Endothelial cell of umbilical vein (primary cell): Measurements from ENCODE around the gene NFX1. TPM values are rescaled to one million over a fixed set of nuclear protein-coding genes. Genes with fewer than 3 reads are reported as not detected.

Experiments used
- BruUV-seq: library from RNA; stranded (reverse); fragments of 400-500 nt; replicated peaks from 2 replicates; lab custom pipeline; 2021; lab: Mats Ljungman, UMichigan
- CTCF ChIA-PET: fragments of 300-600, 350-600 bp; sonication (Branson Sonifier 250); formaldehyde crosslinking; loops from one replicate; lab custom pipeline; 2021; ENCODE audit warnings: antibody characterized with exemption, inconsistent platforms; lab: Charles Lee
- POLR2A ChIA-PET: fragments of 300-600, 350-600 bp; sonication (Branson Sonifier 250); formaldehyde crosslinking; loops from one replicate; lab custom pipeline; 2021; ENCODE audit warnings: antibody characterized with exemption, inconsistent platforms; lab: Charles Lee
- DNase-seq: peaks from one replicate; pipeline ENCODE4 v3.0.0-alpha.2; 2011; ENCODE audit warnings: low read depth, low spot score
- FAIRE-seq: peaks from 2 replicates; lab custom pipeline; 2011; peaks lifted over from hg19 to GRCh38; lab: Jason Lieb, UNC
- H2AFZ ChIP-seq: 2 replicates; pipeline ENCODE4 v1.6.0; 2012; ENCODE audit warnings: low read depth, low read length, control low read depth, inconsistent platforms
- H3K27ac ChIP-seq: 2 replicates; pipeline ENCODE4 v1.5.1; 2011; ENCODE audit warnings: low read depth, mild to moderate bottlenecking, control low read depth, low read length, moderate library complexity; ENCODE audit not compliant: insufficient read depth
- H3K27me3 ChIP-seq, 2 experiments: 2 replicates each; pipeline versions ENCODE4 v1.6.0 to v1.6.1; 2011; ENCODE audit warnings: low read length in 2 of 2, mixed read lengths in 1 of 2; ENCODE audit not compliant: control insufficient read depth in 2 of 2, insufficient read depth in 2 of 2
- H3K36me3 ChIP-seq, 2 experiments: 2 replicates in 1 of 2; 3 replicates in 1 of 2; pipeline ENCODE4 v1.5.1; 2011; ENCODE audit warnings: low read length in 2 of 2, mild to moderate bottlenecking in 1 of 2, moderate library complexity in 1 of 2; ENCODE audit not compliant: control insufficient read depth in 2 of 2, insufficient read depth in 2 of 2; ENCODE audit errors: extremely low read depth in 1 of 2
- H3K4me1 ChIP-seq: 3 replicates; pipeline ENCODE4 v1.5.1; 2011; ENCODE audit warnings: mild to moderate bottlenecking, low read length; ENCODE audit not compliant: control insufficient read depth, insufficient read depth; ENCODE audit errors: extremely low read depth
- H3K4me2 ChIP-seq: 2 replicates; pipeline ENCODE4 v1.6.1; 2011; ENCODE audit warnings: low read length, control low read depth, mixed read lengths; ENCODE audit not compliant: insufficient read depth
- H3K4me3 ChIP-seq, 3 experiments: fragments of 200-600 bp in 1 of 3; sonication (generic), shearing (Covaris generic) in 1 of 3; replicated peaks in 1 of 3; 2 replicates each; pipeline ENCODE4 v1.5.1; 2011 to 2016; ENCODE audit warnings: control low read depth in 3 of 3, low read length in 3 of 3, mild to moderate bottlenecking in 2 of 3, inconsistent platforms in 1 of 3, low read depth in 1 of 3, moderate library complexity in 1 of 3; ENCODE audit not compliant: insufficient read depth in 1 of 3
- H3K79me2 ChIP-seq: 2 replicates; pipeline ENCODE4 v1.6.0; 2012; ENCODE audit warnings: low read length, inconsistent platforms; ENCODE audit not compliant: control insufficient read depth, insufficient read depth
- H3K9ac ChIP-seq: replicated peaks from 2 replicates; pipeline ENCODE3; 2011; ENCODE audit warnings: low read length, control low read depth; ENCODE audit not compliant: insufficient read depth; ENCODE audit errors: extremely low read depth
- H3K9me1 ChIP-seq: replicated peaks from 3 replicates; pipeline ENCODE4 v1.6.0; 2011; ENCODE audit warnings: mild to moderate bottlenecking, low read length; ENCODE audit not compliant: control insufficient read depth, insufficient read depth; ENCODE audit errors: extremely low read depth
- H3K9me3 ChIP-seq: replicated peaks from 2 replicates; pipeline ENCODE4 v1.5.1; 2012; ENCODE audit warnings: low read length, inconsistent platforms; ENCODE audit not compliant: control insufficient read depth, insufficient read depth
- H4K20me1 ChIP-seq: replicated peaks from 2 replicates; pipeline ENCODE3; 2011; ENCODE audit warnings: mild to moderate bottlenecking, low read length; ENCODE audit not compliant: control insufficient read depth, insufficient read depth; ENCODE audit errors: extremely low read depth
- CTCF ChIP-seq, 2 donors: IDR thresholded peaks; 1 replicate in 1 of 2; 2 replicates in 1 of 2; pipeline ENCODE4 v1.5.1; 2011; ENCODE audit warnings: low read length in 2 of 2, mild to moderate bottlenecking in 2 of 2, moderate library complexity in 2 of 2, control low read depth in 1 of 2, inconsistent platforms in 1 of 2, low read depth in 1 of 2; ENCODE audit not compliant: insufficient read depth in 1 of 2; ENCODE audit errors: extremely low read depth in 1 of 2
- EZH2 ChIP-seq: IDR thresholded peaks from 2 replicates; pipeline ENCODE4 v1.6.1; 2012; ENCODE audit warnings: borderline replicate concordance, low read depth, mild to moderate bottlenecking, moderate library complexity, low read length, inconsistent platforms; ENCODE audit not compliant: severe bottlenecking
- FOS ChIP-seq: IDR thresholded peaks from 2 replicates; pipeline ENCODE4 v1.6.1; 2011; ENCODE audit warnings: mild to moderate bottlenecking, low read length, moderate library complexity, borderline replicate concordance; ENCODE audit not compliant: insufficient read depth
- GATA2 ChIP-seq: IDR thresholded peaks from 2 replicates; pipeline ENCODE4 v1.7.0; 2011; ENCODE audit warnings: low read depth, mild to moderate bottlenecking, moderate library complexity, mixed read lengths, low read length; ENCODE audit not compliant: insufficient read length, insufficient read depth
- JUN ChIP-seq: IDR thresholded peaks from 2 replicates; pipeline ENCODE4 v1.6.1; 2011; ENCODE audit warnings: borderline replicate concordance, low read depth; ENCODE audit not compliant: insufficient read length, insufficient read depth
- MYC ChIP-seq: IDR thresholded peaks from one replicate; pipeline ENCODE4 v1.6.1; 2011; ENCODE audit warnings: mild to moderate bottlenecking, low read depth, low read length
- POLR2A ChIP-seq: IDR thresholded peaks from 2 replicates; pipeline ENCODE4 v1.6.1; 2012; ENCODE audit warnings: low read depth, mild to moderate bottlenecking, control low read depth, low read length
- POLR2AphosphoS5 ChIP-seq: IDR thresholded peaks from 2 replicates; pipeline ENCODE4 v1.6.1; 2012; ENCODE audit warnings: low read depth, mild to moderate bottlenecking, control low read depth, low read length, moderate library complexity; ENCODE audit not compliant: insufficient read depth
- dilution Hi-C: fragments of 300-500 bp; cut with MboI; formaldehyde crosslinking; loops from one replicate; pipeline ENCODE4 v1.15.0; 2019; ENCODE audit warnings: low sequenced_read_pairs; ENCODE audit not compliant: extremely low pct_ligation_motif_present
- intact Hi-C: fragments of 100-400 bp; cut with micrococcal nuclease; formaldehyde crosslinking; loops from one replicate; pipeline ENCODE4 v1.10.0; 2022
- polyA plus RNA-seq, 4 experiments: library from polyadenylated mRNA; depleted of rRNA in 3 of 4; stranded (reverse) in 3 of 4; unstranded in 1 of 4; fragments of >200 nt; gene quantifications; 2 replicates each; pipeline versions ENCODE4 v1.2.1 to v1.2.3, GENCODE V29; 2011 to 2012; ENCODE audit warnings: missing spikeins in 1 of 4
- total RNA-seq: library from RNA; stranded (reverse); gene quantifications from 2 replicates; pipeline ENCODE4 v1.2.3, GENCODE V29; 2021
- TF ChIP-seq, protein P1 (sequence below): IDR thresholded peaks from 2 replicates; pipeline ENCODE4 v1.6.1; 2011; ENCODE audit not compliant: insufficient read depth, insufficient read length

NFX1 gene
- total and polyA plus RNA-seq, 2 donors (not counting 3 experiments of a cell fraction or from before 2014, with no cell fraction given) = 19.3 to 21.7 TPM

GRCh38 chr9:33403941-33404787 lies 113.8 kb downstream of the NFX1 start:
- Histone ChIP-seq H3K4me3 (no peak overlapping the region), H3K4me1 (no peaks in the 10 kb centered on the region), H3K9ac (no peak overlapping the region), H3K79me2 (no peaks in the 10 kb centered on the region), H3K9me3 (no peaks in the 10 kb centered on the region), H4K20me1 (no peaks in the 10 kb centered on the region), H3K27ac (no peak overlapping the region), H2AFZ (no peak overlapping the region), H3K4me2 (no peak overlapping the region), H3K36me3 (no peaks in the 10 kb centered on the region), H3K27me3 (no peaks in the 10 kb centered on the region), H3K9me1 (no peaks in the 10 kb centered on the region)
- intact Hi-C loops (loop anchor here (1.0 to 10.0 kb wide), 7 partner anchors 13 to 321 kb away; no protein-coding TSS in a partner anchor), dilution Hi-C loops (no loop called here)
- DNase-seq (no peak), FAIRE-seq (no peak)
- ChIA-PET POLR2A (no interaction called here), CTCF (interaction anchor here (0.7 to 4.0 kb wide), 17 partner anchors 11 to 220 kb away, joined by 3 to 82 read pairs (median 7); partner anchors contain the start of gene NOL6)
- TF ChIP-seq, protein P1, sequence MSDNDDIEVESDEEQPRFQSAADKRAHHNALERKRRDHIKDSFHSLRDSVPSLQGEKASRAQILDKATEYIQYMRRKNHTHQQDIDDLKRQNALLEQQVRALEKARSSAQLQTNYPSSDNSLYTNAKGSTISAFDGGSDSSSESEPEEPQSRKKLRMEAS = no peak
- TF ChIP-seq POLR2A (no peak), POLR2AphosphoS5 (no peak), MYC (no peak), JUN (no peak), FOS (no peak), GATA2 (no peak), CTCF (IDR thresholded peaks at IDR 0.05; ENCODE audit: extremely low read depth in 1 of 2, insufficient read depth in 1 of 2, low read depth in 1 of 2, low read length in 2 of 2) (no peak), EZH2 (no peak)
- BruUV-seq = no TSS peak
